Ramos (cell line): ENCODE results near the gene PLN.

ENCODE experiments used
- in situ Hi-C: fragments of 300-500 bp; cut with MboI; formaldehyde crosslinking; loops from one replicate; pipeline ENCODE4 v1.14.3; 2022; ENCODE audit warnings: low sequenced_read_pairs; ENCODE audit not compliant: unreplicated experiment

The PLN gene

DNA sequence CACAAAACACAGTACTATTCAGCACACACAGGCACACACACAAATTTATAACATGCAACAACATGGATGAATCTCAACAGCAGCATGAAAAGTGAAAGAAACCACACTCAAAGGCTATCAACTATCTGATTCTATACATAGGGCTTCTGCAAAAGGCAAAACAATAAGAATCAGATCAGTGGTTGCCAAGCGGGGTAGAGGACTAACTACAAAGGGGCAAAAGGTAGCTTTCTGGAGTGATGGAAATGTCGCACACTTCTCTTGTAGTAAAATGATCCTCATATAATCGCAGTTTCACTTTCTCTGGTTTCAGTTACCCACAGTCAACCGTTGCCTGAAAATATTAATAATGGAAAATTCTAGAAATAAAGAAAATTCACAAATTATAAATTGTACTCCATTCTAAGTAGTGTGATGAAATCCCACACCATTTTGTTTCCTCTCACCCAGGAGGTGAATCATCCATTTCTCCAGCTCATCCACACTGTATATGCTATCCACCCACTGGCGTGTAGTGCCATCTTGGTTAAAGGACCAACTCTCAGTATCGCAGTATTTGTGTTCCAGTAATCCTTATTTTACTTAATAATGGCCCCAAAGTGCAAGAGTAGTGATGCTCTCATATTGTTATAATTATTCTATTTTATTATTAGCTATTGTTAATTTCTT is 12.8 kb upstream of the PLN start:
- in situ Hi-C loops, result no loop called here

DNA sequence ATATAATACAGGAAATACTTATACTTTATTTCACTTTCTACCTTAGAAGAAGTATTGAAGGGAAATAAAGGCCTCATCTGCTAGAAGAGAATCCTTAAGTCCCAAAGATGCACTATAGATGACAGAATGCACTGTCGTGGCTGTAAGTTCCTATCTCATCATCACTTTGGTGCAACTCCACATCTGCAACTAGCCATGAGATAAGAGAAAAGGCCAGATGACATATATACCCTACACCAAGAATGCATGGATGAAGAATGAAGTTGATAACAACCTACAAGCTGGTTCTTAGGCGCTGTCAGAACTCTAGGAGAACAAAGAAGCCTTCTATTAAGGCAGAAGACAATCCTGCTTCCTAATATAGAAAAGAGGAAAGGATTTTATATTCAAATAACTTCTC is 11.6 kb upstream of the PLN start:
- in situ Hi-C loops, result no loop called here

DNA sequence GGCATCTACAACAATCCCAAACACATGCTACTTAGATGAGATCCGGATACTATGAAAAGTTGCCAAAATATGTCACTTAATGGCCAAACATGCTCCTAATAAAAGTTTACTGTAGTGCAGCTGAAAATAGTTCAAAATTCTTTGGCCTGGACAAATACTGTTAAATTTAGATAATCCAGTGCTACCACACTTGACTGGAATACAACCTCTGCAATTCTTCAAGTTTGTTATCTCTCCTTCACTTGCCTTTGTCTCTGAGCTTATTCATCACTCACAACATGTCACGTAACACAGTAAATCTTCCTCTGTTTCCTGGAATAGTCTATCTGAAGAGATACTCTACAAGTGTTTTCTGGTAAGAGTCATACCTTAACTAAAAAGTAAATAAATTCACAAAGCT is 10.5 kb upstream of the PLN start:
- in situ Hi-C loops, result no loop called here

DNA sequence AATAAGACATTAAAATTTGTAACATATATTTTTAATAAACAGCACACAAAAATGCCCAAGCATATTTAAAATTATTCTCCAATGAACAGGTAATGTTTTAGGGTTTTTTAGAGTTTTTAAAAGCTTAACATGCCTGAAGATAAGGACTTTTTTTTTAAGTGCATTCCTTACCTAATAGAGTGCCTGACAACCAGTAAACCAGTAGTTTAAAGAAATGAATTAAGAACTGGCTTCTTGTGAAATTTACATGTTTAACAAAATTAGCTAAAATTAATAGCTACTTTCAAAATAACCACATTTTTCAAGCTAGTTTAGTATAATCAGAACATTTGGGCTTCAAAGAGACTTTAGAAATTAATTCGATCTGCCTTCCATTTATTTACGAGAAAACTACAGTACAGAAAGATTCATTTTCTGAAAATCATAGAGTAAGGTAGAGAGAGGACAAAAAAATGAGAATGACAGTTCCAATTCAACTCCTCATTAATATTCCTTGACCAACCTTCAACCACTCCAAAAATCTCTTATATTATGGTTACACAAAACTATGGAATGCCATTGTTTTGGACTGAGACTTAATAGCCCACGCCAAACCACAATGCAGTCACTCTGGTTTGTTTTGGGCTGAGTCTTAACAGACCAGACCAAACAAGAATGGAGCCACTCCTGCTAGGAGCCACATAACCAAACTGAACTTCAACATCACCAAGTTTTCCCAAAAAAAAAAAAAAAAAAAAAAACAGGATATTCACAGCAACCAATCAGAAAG is 5.7 kb upstream of the PLN start:
- in situ Hi-C loops, result no loop called here

DNA sequence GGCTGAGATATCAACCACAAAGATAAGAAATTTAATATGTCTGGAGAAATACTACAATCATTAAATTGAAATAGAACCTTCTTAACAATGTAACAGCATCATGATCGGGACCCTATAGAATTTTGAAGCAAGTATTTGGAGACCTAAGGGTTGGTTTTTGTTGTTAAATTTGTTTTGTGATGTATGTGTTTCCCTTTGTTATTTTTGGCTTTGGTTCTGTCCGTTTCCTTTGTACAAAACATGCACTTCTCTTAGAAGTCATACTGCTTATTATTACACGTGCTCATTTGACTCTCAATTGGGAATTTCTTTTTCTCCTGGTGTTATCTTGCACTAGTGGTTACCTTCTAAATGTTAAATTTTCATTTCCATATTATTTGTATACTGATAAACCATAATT is 4.0 kb upstream of the PLN start:
- in situ Hi-C loops, result no loop called here

DNA sequence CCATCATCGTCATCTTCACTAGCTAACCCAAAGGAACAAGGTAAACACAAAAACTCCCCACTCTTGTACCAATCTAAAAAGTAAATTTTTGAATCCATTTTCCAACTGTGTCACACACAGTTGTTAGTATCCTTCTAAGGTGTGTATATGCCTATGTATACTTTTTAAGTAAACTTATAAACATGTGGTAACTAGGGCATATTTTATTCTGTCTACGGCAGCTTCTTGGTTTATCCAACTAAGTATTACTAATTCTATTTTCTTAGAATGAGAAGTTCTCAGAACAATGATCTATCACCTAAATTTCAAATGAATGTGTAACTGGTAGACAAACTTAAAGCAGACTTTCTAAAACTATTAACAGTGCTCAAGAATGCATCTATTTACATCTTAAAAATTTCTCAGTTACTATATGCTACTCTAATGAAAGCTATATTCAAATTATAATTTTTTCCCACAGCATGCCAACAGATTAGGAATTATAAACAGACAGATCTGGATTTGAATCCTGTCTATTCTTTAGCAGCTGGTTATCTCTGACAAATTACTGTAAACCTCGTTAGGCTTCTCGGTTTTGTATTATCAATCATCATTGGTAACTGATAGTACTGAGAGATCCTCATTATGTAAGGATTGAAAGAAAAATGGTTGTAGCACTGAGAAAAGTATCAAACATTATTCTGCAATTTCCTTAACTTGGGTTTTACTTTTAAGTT is 1.8 kb upstream of the PLN start:
- in situ Hi-C loops, result no loop called here

DNA sequence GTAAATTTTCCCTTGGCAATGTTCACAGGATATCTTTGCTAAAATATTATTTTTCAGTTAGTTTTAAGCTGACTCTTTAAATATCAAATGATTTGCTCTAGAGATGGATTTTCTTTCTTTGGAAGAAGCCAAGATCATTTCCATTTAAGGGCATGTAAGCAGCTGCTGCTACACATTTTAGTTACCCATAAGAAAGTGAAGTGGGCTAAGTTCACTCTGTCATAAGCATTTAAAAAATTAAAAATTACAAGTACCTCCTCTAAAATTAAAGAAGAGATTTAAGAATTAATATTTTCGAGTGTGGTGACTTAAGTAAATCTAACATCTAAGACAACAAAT is 1.2 kb upstream of the PLN start:
- in situ Hi-C loops, result no loop called here

DNA sequence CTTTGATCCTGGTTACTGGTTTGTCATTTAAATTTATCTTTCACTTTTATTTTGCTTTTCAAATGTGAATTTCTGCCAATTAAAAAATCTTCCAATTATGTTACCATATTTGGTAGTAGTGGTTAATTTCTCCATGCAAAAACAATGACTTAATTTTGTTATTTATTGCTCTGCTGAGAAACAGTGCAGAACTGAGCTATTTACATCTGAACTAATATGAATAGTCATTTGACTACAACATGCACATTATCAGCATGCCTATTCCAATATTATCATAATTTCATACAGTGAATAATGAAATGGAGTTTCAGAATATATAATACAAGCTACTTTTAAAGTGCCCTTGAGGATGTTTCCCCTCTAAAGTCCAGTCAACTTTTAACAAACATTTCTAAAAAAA is 517 bp downstream of the PLN start:
- in situ Hi-C loops, result no loop called here

DNA sequence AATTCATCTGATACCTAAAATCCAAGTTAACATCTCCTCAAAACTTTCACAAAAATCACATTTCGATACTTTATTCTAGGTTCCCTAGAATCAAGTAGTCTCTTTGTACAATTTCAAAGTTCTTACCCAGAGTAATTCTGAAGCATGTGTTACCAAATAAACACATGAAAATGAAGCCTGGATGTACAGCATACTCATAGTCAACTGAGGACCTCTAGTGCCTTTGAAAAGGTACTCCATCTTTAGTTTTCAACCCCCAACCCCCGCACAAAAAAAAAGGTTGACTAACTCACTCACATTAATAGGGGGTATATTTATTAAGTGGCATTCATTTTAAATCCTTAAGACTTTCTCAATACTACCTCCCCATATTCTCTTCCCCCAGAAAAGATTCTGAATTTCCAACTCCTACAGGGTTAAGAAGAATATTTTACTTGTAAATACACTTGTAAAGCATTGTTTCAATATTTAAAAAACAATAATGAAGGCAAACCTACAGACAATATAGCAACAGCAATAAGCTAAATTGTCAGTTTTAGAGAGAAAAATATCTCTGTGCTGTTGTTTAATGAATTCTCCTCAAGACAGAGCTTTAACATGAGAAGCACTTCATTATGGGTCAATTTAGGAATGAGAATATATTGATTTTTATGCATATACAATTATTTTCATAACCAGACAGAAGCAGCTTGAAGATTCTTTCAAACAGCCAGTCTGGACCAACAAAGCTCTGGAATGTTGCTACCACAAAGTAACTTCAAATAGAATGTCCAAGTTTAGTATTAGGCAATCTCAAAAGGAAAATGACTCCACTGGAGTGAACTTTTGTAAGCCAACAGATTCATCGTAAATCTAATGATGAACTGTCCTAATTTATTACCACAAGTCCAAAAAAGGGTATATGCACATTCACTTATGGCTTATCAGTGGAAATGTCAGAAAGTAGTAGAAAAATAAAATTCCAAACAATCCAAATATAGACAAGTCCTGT is 3.3 kb downstream of the PLN start:
- in situ Hi-C loops, result loop anchor here (10.0 kb wide), 1 partner anchor 223 kb away; no protein-coding TSS in a partner anchor

DNA sequence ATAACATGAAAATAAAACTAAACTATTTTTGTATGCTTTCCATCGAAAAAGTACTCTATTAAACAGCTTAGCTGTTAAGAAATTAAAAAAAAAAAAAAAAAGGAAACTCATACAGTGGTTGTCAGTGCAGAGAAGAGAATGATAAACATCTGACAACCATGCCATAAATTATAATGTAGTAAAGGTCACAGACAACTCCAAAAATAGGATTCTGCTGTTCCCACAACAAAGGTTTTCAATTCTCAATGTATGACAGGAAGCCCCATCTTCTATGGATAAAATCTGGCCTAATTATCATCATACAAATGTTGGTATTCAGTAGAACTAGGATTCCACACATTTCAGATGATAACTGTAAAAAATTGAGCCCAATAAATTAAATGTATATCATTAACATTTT is 5.0 kb downstream of the PLN start:
- in situ Hi-C loops, result loop anchor here (10.0 kb wide), 1 partner anchor 222 kb away; no protein-coding TSS in a partner anchor

DNA sequence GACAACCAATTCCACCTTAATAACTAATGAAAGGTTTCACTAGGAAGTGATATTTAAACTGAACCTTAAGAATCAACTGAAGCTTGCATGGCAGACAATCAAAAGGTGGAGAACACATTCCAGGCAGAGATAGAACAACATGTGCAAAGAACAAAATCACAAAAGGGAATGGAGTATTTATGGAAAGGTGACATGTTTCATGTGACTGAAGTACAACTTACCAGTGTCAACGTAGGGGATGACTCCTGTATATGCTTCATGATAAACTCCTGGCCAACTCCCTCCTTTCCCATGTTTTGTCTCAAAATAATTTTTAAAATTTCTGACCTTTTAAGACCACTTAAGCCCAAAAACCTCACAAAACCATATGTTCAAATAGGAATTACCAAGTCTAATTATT is 6.6 kb downstream of the PLN start:
- in situ Hi-C loops, result loop anchor here (10.0 kb wide), 1 partner anchor 220 kb away; no protein-coding TSS in a partner anchor

DNA sequence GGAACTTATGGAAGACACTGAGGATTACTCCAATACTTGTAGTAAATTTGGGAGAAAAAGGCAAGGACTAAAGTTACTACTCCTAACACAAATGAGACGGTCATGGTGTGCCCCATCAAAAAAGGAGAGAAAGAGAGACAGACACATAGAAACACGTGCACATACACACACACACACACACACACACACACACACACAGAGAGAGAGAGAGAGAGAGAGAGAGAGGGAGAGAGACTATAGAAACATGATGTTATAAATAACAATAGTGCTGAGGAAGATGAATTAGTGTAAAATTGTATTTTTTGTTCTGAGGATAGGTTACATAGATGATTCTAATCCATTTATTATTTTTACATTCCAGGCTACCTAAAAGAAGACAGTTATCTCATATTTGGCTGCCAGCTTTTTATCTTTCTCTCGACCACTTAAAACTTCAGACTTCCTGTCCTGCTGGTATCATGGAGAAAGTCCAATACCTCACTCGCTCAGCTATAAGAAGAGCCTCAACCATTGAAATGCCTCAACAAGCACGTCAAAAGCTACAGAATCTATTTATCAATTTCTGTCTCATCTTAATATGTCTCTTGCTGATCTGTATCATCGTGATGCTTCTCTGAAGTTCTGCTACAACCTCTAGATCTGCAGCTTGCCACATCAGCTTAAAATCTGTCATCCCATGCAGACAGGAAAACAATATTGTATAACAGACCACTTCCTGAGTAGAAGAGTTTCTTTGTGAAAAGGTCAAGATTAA is 10.5 kb downstream of the PLN start:
- in situ Hi-C loops, result loop anchor here (10.0 kb wide), 1 partner anchor 216 kb away; no protein-coding TSS in a partner anchor

DNA sequence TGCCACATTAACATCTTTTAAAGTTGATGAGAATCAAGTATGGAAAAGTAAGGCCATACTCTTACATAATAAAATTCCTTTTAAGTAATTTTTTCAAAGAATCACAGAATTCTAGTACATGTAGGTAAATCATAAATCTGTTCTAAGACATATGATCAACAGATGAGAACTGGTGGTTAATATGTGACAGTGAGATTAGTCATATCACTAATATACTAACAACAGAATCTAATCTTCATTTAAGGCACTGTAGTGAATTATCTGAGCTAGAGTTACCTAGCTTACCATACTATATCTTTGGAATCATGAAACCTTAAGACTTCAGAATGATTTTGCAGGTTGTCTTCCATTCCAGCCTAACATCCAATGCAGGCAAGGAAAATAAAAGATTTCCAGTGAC is 11.6 kb downstream of the PLN start:
- in situ Hi-C loops, result loop anchor here (10.0 kb wide), 1 partner anchor 215 kb away; no protein-coding TSS in a partner anchor

DNA sequence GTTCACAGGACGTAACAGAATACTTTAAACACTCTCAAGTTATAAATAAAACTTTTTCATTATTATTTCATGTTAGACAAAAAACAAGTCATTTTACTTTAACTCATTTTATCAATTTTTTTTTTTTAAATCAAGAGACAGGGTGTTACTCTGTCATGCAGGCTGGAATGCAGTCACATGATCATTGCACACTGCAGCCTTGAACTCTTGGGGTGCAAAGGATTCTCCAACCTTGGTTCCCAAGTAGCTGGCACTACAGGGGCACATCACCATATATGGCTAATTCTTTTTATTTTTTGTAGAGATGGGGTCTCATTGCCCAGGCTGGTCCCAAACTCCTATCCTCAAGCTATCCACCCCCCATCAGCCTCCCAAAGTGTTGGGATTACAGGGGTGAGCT is 14.2 kb downstream of the PLN start:
- in situ Hi-C loops, result no loop called here

DNA sequence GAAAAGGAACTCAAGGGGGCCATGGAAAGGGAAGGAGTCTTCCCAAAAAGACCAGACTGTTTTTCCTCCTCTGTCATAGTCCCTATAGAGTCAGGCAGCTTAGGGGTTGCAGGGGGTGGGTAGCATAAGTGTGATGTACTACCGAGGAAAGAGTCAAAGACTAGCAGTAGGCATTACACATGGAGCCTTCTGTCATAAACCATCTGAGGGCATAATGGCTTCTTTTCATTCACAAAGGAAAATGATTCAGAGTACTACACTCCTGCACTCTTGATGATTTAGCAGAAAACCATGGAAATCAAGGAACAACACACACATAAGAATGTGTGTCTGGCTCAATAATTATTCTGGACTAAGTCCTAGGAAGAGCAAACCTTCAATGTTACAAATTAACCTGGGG is 14.9 kb downstream of the PLN start:
- in situ Hi-C loops, result no loop called here

DNA sequence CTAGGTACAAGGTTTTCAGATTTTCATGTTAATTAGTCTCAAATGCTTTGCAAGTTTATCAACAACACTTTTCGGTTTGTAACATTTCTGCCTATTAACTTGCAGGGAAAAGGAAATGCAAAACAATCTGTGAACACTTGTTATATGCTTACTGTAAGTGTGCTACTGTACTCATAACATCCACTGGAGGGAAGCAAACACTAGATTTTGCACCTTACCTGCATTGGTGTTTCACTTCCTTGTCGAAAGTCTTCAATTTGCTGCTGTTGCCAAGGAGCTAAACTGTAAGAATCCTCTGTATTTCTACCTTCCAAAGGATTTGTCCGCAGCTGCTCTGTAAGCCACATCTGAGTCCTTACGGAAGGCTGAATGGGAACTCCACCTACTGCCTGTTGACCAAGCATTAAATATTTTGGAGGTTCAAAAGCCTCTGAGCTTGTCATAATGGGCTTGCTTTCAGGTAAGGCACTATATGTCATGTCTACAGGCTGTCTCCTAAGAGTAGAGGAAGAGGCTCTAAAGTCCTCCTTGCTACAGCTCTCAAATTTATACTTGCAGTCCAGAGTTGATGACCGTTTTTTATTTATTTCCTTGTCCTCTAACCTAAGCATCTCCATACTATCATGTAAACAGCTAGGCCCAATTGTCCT is 17.3 kb downstream of the PLN start:
- in situ Hi-C loops, result no loop called here

DNA sequence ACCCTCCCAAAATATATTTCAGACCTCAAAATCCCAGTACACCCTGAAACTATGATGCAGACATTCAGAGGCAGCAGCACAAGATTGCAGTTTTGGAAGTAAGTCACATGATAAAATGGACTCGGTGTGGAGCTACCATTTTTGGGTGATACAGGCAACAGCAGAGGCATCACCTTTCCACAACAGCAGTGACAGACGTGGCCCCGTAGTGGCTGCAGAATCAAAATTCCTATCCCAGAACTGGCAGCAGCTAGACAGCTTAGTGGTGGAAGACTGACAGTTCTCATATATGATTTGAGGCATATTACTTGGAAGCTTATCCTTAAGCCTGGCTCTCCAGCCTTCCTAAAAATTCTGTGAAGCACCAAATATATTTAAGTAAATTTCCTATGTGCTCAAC is 19.9 kb downstream of the PLN start:
- in situ Hi-C loops, result no loop called here

DNA sequence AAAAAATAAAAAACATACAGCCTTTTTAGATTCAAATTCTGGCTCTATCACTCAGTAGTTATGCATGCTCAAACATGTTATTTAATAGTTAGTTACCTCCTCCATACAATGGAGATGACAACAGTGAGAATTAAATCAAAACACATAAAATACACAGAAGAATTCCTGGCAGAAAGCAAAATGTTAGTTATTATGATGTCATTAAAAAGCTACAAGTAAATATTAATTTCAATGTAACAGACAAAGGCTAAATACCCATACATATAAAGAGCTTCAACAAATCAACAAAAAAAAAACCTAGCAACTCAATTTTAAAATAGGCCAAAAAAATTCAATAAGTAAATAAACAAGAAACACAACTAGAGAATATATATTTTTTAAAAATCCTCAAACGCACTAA is 21.4 kb downstream of the PLN start:
- in situ Hi-C loops, result no loop called here

DNA sequence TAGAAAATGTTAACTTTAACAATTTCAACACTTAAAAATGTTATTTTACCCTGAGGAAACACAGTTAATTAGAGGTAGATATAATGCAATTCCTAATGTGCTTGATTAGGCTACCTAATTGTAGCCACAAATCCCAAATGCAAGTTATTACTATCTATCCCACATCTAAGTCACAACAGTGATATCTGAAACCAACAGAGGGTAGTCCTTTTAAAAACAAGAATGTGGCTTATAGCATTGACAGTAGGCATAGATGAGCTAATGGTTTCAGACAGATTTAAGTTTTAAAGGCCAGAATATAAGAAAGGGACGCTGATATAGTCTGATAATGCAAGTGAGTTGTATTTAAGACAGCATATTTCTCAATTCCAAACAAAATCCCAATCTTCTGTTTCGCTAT is 23.0 kb downstream of the PLN start:
- in situ Hi-C loops, result no loop called here
